HepG2 (cell line): ENCODE measurements around the gene AGXT. TPM values are rescaled to one million over a fixed set of nuclear protein-coding genes. Genes with fewer than 3 reads are reported as not detected.

Experiments
- AHDC1 ChIP-seq: sonication (generic); formaldehyde crosslinking; IDR thresholded peaks from 2 replicates; pipeline ENCODE4 v1.5.1; 2020; ENCODE audit warnings: mild to moderate bottlenecking, missing genetic modification reagents, borderline replicate concordance
- AHR ChIP-seq: IDR thresholded peaks from 2 replicates; pipeline ENCODE4 v1.6.1; 2018; ENCODE audit warnings: missing genetic modification reagents, missing compliant biosample characterization
- CENPX ChIP-seq: sonication (generic); formaldehyde crosslinking; IDR thresholded peaks from 2 replicates; pipeline ENCODE4 v1.9.0; 2021; ENCODE audit warnings: mild to moderate bottlenecking, missing genetic modification reagents, moderate library complexity
- FOXO4 ChIP-seq: sonication (generic); formaldehyde crosslinking; conservative IDR thresholded peaks from 2 replicates; pipeline ENCODE4 v1.8.1; 2023; ENCODE audit warnings: missing genetic modification reagents
- IKZF1 ChIP-seq: fragments of 450-650 bp; IDR thresholded peaks from 2 replicates; pipeline ENCODE4 v1.7.1; 2016
- MAX ChIP-seq: IDR thresholded peaks from 2 replicates; pipeline ENCODE4 v1.6.1; 2012; ENCODE audit warnings: inconsistent platforms
- SCMH1 ChIP-seq: sonication (generic); formaldehyde crosslinking; IDR thresholded peaks from 2 replicates; pipeline ENCODE4 v1.9.0; 2021; ENCODE audit warnings: missing genetic modification reagents, mild to moderate bottlenecking, borderline replicate concordance
- SIN3A ChIP-seq: IDR thresholded peaks from 2 replicates; pipeline ENCODE4 v1.6.1; 2011; ENCODE audit warnings: low read depth, mild to moderate bottlenecking, control low read depth, low read length, borderline replicate concordance
- SNAPC2 ChIP-seq: sonication (generic); formaldehyde crosslinking; IDR thresholded peaks from 2 replicates; pipeline ENCODE4 v1.8.1; 2022; ENCODE audit warnings: mild to moderate bottlenecking, missing genetic modification reagents
- TCF7 ChIP-seq: sonication (generic); IDR thresholded peaks from 2 replicates; pipeline ENCODE4 v1.6.1; 2016; ENCODE audit warnings: antibody characterized with exemption, low read depth
- ZFX ChIP-seq: sonication (generic); formaldehyde crosslinking; IDR thresholded peaks from 2 replicates; pipeline ENCODE4 v1.4.0; 2020; ENCODE audit warnings: mild to moderate bottlenecking, low read depth, missing genetic modification reagents, moderate library complexity
- ZNF18 ChIP-seq: sonication (generic); formaldehyde crosslinking; IDR thresholded peaks from 2 replicates; pipeline ENCODE4 v1.8.0; 2022; ENCODE audit warnings: mild to moderate bottlenecking, missing genetic modification reagents; ENCODE audit not compliant: insufficient replicate concordance
- ZNF235 ChIP-seq: sonication (generic); formaldehyde crosslinking; IDR thresholded peaks from 2 replicates; pipeline ENCODE4 v1.8.1; 2023; ENCODE audit warnings: mild to moderate bottlenecking, missing genetic modification reagents, borderline replicate concordance
- ZNF296 ChIP-seq: sonication (generic); formaldehyde crosslinking; conservative IDR thresholded peaks from 2 replicates; pipeline ENCODE4 v1.5.0; 2020; ENCODE audit warnings: mild to moderate bottlenecking, missing genetic modification reagents
- ZNF629 ChIP-seq: sonication (generic); formaldehyde crosslinking; conservative IDR thresholded peaks from 2 replicates; pipeline ENCODE4 v1.5.0; 2020; ENCODE audit warnings: missing genetic modification reagents
- ZNF704 ChIP-seq: sonication (generic); formaldehyde crosslinking; IDR thresholded peaks from 2 replicates; pipeline ENCODE4 v1.8.1; 2023; ENCODE audit warnings: mild to moderate bottlenecking, inconsistent platforms, moderate library complexity, missing genetic modification reagents, borderline replicate concordance
- ZNF713 ChIP-seq: sonication (generic); formaldehyde crosslinking; IDR thresholded peaks from 2 replicates; pipeline ENCODE4 v1.4.0; 2020; ENCODE audit warnings: mild to moderate bottlenecking, missing genetic modification reagents
- polyA plus RNA-seq, 8 experiments: library from polyadenylated mRNA; depleted of rRNA in 3 of 8; stranded (reverse) in 7 of 8; unstranded in 1 of 8; fragments of >200 nt; fragmentation: Illumina TruSeq in 4 of 8; extraction: Trizol in 4 of 8; gene quantifications; 2 replicates each; pipeline versions ENCODE4 v1.2.1 to v1.2.3, GENCODE V29; 2011 to 2016; ENCODE audit warnings: low read depth in 4 of 8, missing spikeins in 1 of 8, mixed read lengths in 1 of 8; ENCODE audit not compliant: insufficient read depth in 1 of 8
- total RNA-seq, 5 experiments: library from RNA; depleted of rRNA; stranded (reverse); fragments of >200 nt; fragmentation: Illumina TruSeq; extraction: Trizol; gene quantifications; 2 replicates each; pipeline ENCODE4 v1.2.3, GENCODE V29; 2016; ENCODE audit warnings: low read depth in 1 of 5

Gene AGXT
- total and polyA plus RNA-seq, 2 of the 13 experiments (the other 11 are each of a cell fraction or from before 2014, with no cell fraction given) = 41.9 to 96.1 TPM

- TF ChIP-seq MAX = peak; percentile 88; the same call in 1 of the 2 replicates
- no peak for TF ChIP-seq FOXO4 (CRISPR knock-in tag)
- no peak for TF ChIP-seq IKZF1
- no peak for TF ChIP-seq ZNF18 (CRISPR knock-in tag)
- no peak for TF ChIP-seq ZFX (CRISPR knock-in tag)
- TF ChIP-seq ZNF713 (CRISPR knock-in tag) = no peak
- no peak for TF ChIP-seq ZNF704 (CRISPR knock-in tag)
- TF ChIP-seq TCF7 = no peak
- no peak for TF ChIP-seq ZNF296 (CRISPR knock-in tag)
- no peak for TF ChIP-seq SIN3A
- TF ChIP-seq AHR (CRISPR knock-in tag) = no peak
- no peak for TF ChIP-seq ZNF235 (CRISPR knock-in tag)
- TF ChIP-seq SNAPC2 (CRISPR knock-in tag) = no peak
- no peak for TF ChIP-seq CENPX (CRISPR knock-in tag)
- TF ChIP-seq ZNF629 (CRISPR knock-in tag) = no peak
- TF ChIP-seq AHDC1 (CRISPR knock-in tag) = no peak
- TF ChIP-seq SCMH1 (CRISPR knock-in tag) = no peak
Measured at GRCh38 chr2:240875228-240876034, 6.8 kb downstream of the AGXT start (continued).
